ENCODE measurements around the gene TMBIM1. TPM values are rescaled to one million over a fixed set of nuclear protein-coding genes. Genes with fewer than 3 reads are reported as not detected.

TMBIM1 gene
- total and polyA plus RNA-seq, 2 experiments from 2014 or later = 18.8 to 25.9 TPM

- Histone ChIP-seq H3K27me3 (no peaks in the 10 kb centered on the region), H3K27ac (no peak overlapping the region), H3K9me3 (ENCODE audit: low read depth) (no peaks in the 10 kb centered on the region), H3K4me1 (ENCODE audit: low read depth) (peaks cover 10% of the 10 kb centered on the region), H3K4me3 (peak overlapping the region; percentile 71), H3K36me3 (peaks cover 36% of the 10 kb centered on the region)
- no peak for DNase-seq (ENCODE audit: low read depth in 1 of 2, low spot score in 1 of 2)
- TF ChIP-seq CTCF (IDR thresholded peaks at IDR 0.05; ENCODE audit: low read depth, low read length) = no peak
Measured at GRCh38 chr2:218270721-218271486, 21.4 kb downstream of the TMBIM1 start.

GRCh38 chr2:218269900-218270720 lies 22.2 kb downstream of the TMBIM1 start, which contains the start of the genes AAMP and PNKD:
Gene AAMP, minus strand, starts transcription at chr2:218270137. Its CDS starts 51 bp downstream, at chr2:218270086.
Gene PNKD, plus strand, starts transcription at chr2:218270519. Its CDS starts 17 bp downstream, at chr2:218270536.
- TF ChIP-seq CTCF (IDR thresholded peaks at IDR 0.05; ENCODE audit: low read depth, low read length) = peak; percentile 8
- Histone ChIP-seq H3K27me3 (no peaks in the 10 kb centered on the region), H3K36me3 (peaks cover 37% of the 10 kb centered on the region), H3K4me1 (ENCODE audit: low read depth) (peaks cover 10% of the 10 kb centered on the region), H3K27ac (peak within 1 kb of the TSS; percentile 81), H3K4me3 (peak within 1 kb of the TSS; percentile 71), H3K9me3 (ENCODE audit: low read depth) (no peaks in the 10 kb centered on the region)
- peak; percentile 100 for DNase-seq (ENCODE audit: low read depth in 1 of 2, low spot score in 1 of 2)

- DNase-seq (ENCODE audit: low read depth in 1 of 2, low spot score in 1 of 2) = no peak
- TF ChIP-seq CTCF (IDR thresholded peaks at IDR 0.05; ENCODE audit: low read depth, low read length) = no peak
- Histone ChIP-seq H3K4me3 (no peak overlapping the region), H3K4me1 (ENCODE audit: low read depth) (peaks cover 10% of the 10 kb centered on the region), H3K27ac (no peak overlapping the region), H3K36me3 (peaks cover 28% of the 10 kb centered on the region), H3K9me3 (ENCODE audit: low read depth) (no peaks in the 10 kb centered on the region), H3K27me3 (no peaks in the 10 kb centered on the region)
Measured at GRCh38 chr2:218267259-218267658, 25.0 kb downstream of the TMBIM1 start.

GRCh38 chr2:218266316-218266979 lies 25.9 kb downstream of the TMBIM1 start:
- Histone ChIP-seq H3K27ac (no peak overlapping the region), H3K4me1 (ENCODE audit: low read depth) (peaks cover 11% of the 10 kb centered on the region), H3K4me3 (no peak overlapping the region), H3K27me3 (no peaks in the 10 kb centered on the region), H3K36me3 (peaks cover 28% of the 10 kb centered on the region), H3K9me3 (ENCODE audit: low read depth) (no peaks in the 10 kb centered on the region)
- no peak for TF ChIP-seq CTCF (IDR thresholded peaks at IDR 0.05; ENCODE audit: low read depth, low read length)
- no peak for DNase-seq (ENCODE audit: low read depth in 1 of 2, low spot score in 1 of 2)

GRCh38 chr2:218265626-218266025 lies 26.7 kb downstream of the TMBIM1 start:
- Histone ChIP-seq H3K4me1 (ENCODE audit: low read depth) (peaks cover 13% of the 10 kb centered on the region), H3K36me3 (peaks cover 28% of the 10 kb centered on the region), H3K27ac (no peak overlapping the region), H3K4me3 (no peak overlapping the region), H3K27me3 (no peaks in the 10 kb centered on the region), H3K9me3 (ENCODE audit: low read depth) (no peaks in the 10 kb centered on the region)
- TF ChIP-seq CTCF (IDR thresholded peaks at IDR 0.05; ENCODE audit: low read depth, low read length) = no peak
- DNase-seq (ENCODE audit: low read depth in 1 of 2, low spot score in 1 of 2) = no peak
